OCI-LY1 (cell line): ENCODE data around the gene IMMP2L.

Experiments
- H2AFZ ChIP-seq: fragments of 200-600 bp; sonication (generic), shearing (Covaris generic); 2 replicates; pipeline ENCODE4 v1.6.0; 2014; ENCODE audit warnings: antibody characterized with exemption, mild to moderate bottlenecking, low read length
- H3F3A ChIP-seq: fragments of 200-600 bp; sonication (generic), shearing (Covaris generic); 2 replicates; pipeline ENCODE4 v1.6.0; 2014; ENCODE audit warnings: mild to moderate bottlenecking, antibody characterized with exemption, low read length, moderate library complexity; ENCODE audit not compliant: insufficient read depth
- H3K27ac ChIP-seq: fragments of 200-600 bp; sonication (generic); 2 replicates; pipeline ENCODE4 v1.5.1; 2014; ENCODE audit warnings: low read length, mixed run types, mild to moderate bottlenecking, low read depth; ENCODE audit not compliant: poor library complexity, severe bottlenecking
- H3K27me3 ChIP-seq: fragments of 200-600 bp; sonication (generic); 2 replicates; pipeline ENCODE4 v1.6.0; 2014; ENCODE audit warnings: antibody characterized with exemption, mild to moderate bottlenecking, low read length, moderate library complexity; ENCODE audit not compliant: insufficient read depth
- H3K36me3 ChIP-seq: fragments of 200-600 bp; sonication (generic); 2 replicates; pipeline ENCODE4 v1.6.1; 2014; ENCODE audit warnings: mild to moderate bottlenecking, antibody characterized with exemption, low read length, moderate library complexity, mixed read lengths; ENCODE audit not compliant: insufficient read depth
- H3K4me1 ChIP-seq: fragments of 200-600 bp; sonication (generic); 2 replicates; pipeline ENCODE4 v1.5.1; 2014; ENCODE audit warnings: mild to moderate bottlenecking, low read length, moderate library complexity; ENCODE audit not compliant: insufficient read depth, severe bottlenecking
- H3K4me2 ChIP-seq: fragments of 200-600 bp; sonication (generic), shearing (Covaris generic); 2 replicates; pipeline ENCODE4 v1.6.1; 2014; ENCODE audit warnings: low read length
- H3K4me3 ChIP-seq: fragments of 200-600 bp; sonication (generic); 2 replicates; pipeline ENCODE4 v1.5.1; 2014; ENCODE audit warnings: low read length, low read depth, mild to moderate bottlenecking, mixed read lengths; ENCODE audit not compliant: poor library complexity, severe bottlenecking
- H3K79me2 ChIP-seq: fragments of 200-600 bp; shearing (Covaris generic); 2 replicates; pipeline ENCODE4 v1.6.1; 2016; ENCODE audit warnings: mixed run types, low read length, mixed read lengths; ENCODE audit not compliant: insufficient read depth
- H3K9ac ChIP-seq: fragments of 200-600 bp; sonication (generic), shearing (Covaris generic); 2 replicates; pipeline ENCODE4 v1.6.1; 2014; ENCODE audit warnings: mild to moderate bottlenecking, low read length, mixed read lengths
- H3K9me2 ChIP-seq: fragments of 200-600 bp; sonication (generic), shearing (Covaris generic); 2 replicates; pipeline ENCODE4 v1.6.1; 2014; ENCODE audit warnings: low read depth, mild to moderate bottlenecking, low read length, mixed read lengths
- H3K9me3 ChIP-seq: fragments of 200-600 bp; shearing (Covaris generic); 2 replicates; pipeline ENCODE4 v1.6.1; 2014; ENCODE audit warnings: low read length, mixed read lengths
- H4K20me1 ChIP-seq: fragments of 200-600 bp; sonication (generic), shearing (Covaris generic); 2 replicates; pipeline ENCODE4 v1.6.0; 2016; ENCODE audit warnings: mild to moderate bottlenecking, low read length; ENCODE audit not compliant: insufficient read depth
- EZH2 ChIP-seq: fragments of 200-600 bp; sonication (generic), shearing (Covaris generic); IDR thresholded peaks from 2 replicates; pipeline ENCODE4 v1.8.0; 2017; ENCODE audit warnings: borderline replicate concordance, mixed run types, mild to moderate bottlenecking, antibody characterized with exemption, low read length, moderate library complexity, mixed read lengths
- TF ChIP-seq, protein P1 (sequence below): fragments of 200-600 bp; sonication (generic), shearing (Covaris generic); IDR thresholded peaks from 2 replicates; pipeline ENCODE4 v1.5.1; 2017; ENCODE audit warnings: mild to moderate bottlenecking, antibody characterized with exemption, low read length, moderate library complexity, mixed read lengths

The IMMP2L gene

DNA sequence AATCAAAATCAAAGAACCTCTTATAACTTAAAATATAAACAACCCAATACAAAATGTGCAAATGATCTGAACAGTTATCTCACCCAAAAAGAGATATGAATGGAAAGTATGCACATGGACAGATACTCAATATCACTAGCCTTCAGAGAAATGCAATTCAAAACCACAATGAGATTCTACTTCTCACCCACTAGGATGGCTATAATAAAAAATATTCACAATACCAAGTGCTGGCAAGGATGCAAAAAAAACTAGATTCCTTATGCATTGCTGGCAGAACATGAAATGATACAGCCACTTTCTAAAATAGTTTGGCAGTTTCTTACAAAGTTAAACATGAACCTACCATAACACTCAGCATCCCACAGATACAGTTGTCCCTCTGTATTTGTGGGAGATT is 601.5 kb downstream of the IMMP2L start:
- Histone ChIP-seq H4K20me1 (no peaks in the 10 kb centered on the region), H3K4me3 (no peak overlapping the region), H3K4me2 (no peak overlapping the region), H2AFZ (no peak overlapping the region), H3K9me2 (no peaks in the 10 kb centered on the region), H3K4me1 (peaks cover 12% of the 10 kb centered on the region), H3K27ac (no peak overlapping the region), H3K9me3 (no peaks in the 10 kb centered on the region), H3K9ac (no peak overlapping the region), H3K27me3 (no peaks in the 10 kb centered on the region), H3K36me3 (no peaks in the 10 kb centered on the region), H3F3A (no peaks in the 10 kb centered on the region), H3K79me2 (no peaks in the 10 kb centered on the region)
- TF ChIP-seq, protein P1, sequence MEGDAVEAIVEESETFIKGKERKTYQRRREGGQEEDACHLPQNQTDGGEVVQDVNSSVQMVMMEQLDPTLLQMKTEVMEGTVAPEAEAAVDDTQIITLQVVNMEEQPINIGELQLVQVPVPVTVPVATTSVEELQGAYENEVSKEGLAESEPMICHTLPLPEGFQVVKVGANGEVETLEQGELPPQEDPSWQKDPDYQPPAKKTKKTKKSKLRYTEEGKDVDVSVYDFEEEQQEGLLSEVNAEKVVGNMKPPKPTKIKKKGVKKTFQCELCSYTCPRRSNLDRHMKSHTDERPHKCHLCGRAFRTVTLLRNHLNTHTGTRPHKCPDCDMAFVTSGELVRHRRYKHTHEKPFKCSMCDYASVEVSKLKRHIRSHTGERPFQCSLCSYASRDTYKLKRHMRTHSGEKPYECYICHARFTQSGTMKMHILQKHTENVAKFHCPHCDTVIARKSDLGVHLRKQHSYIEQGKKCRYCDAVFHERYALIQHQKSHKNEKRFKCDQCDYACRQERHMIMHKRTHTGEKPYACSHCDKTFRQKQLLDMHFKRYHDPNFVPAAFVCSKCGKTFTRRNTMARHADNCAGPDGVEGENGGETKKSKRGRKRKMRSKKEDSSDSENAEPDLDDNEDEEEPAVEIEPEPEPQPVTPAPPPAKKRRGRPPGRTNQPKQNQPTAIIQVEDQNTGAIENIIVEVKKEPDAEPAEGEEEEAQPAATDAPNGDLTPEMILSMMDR = no peak
- no peak for TF ChIP-seq EZH2

DNA sequence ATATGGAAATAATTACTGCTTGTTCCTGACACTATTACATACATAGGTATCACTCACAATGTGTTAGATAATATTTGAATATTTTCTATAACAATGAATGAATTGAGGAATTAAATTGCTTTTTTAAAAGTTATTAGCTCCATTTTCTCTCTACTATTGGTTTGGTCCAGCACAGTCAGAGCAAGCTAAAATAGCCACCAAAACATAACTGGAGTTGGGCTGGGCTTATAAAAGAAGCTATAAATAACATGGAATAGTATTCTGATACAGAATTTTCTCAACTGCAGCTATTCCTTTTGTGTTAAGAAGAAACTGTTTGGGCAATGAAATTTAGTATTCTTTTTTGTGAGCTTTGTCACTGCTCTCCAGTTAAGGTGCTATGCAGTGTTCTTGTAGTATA is 614.0 kb downstream of the IMMP2L start:
- TF ChIP-seq EZH2 = no peak
- TF ChIP-seq, protein P1 = no peak
- H3K9me2 ChIP-seq = no peaks in the 10 kb centered on the region
- H3K79me2 ChIP-seq = no peaks in the 10 kb centered on the region
- no peaks in the 10 kb centered on the region for H4K20me1 ChIP-seq
- H2AFZ ChIP-seq = no peak overlapping the region
- no peaks in the 10 kb centered on the region for H3K36me3 ChIP-seq
- no peaks in the 10 kb centered on the region for H3K9me3 ChIP-seq
- H3K4me3 ChIP-seq = no peak overlapping the region
- no peaks in the 10 kb centered on the region for H3F3A ChIP-seq
- no peak overlapping the region for H3K9ac ChIP-seq
- no peak overlapping the region for H3K4me2 ChIP-seq
- H3K4me1 ChIP-seq = no peaks in the 10 kb centered on the region
- no peaks in the 10 kb centered on the region for H3K27me3 ChIP-seq
- H3K27ac ChIP-seq = no peak overlapping the region

DNA sequence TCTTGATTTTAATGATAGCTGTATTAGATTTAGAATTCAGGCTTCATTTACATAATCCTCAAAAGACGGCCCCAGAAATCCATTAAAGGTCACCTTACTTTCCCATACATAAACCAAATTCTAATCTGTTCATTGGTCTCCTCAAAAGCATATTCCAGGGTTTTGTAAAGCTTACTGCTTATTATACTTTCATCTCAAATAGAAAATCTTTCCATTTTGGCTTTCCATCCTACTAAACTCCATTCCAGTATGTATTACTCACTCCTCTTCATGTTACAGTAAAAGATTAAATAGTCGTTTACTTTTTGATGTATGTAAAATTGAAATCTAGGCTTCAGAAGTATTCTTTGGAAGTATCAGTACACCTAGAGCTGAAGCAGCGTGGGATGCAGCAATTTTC is 614.9 kb downstream of the IMMP2L start:
- TF ChIP-seq, protein P1 = no peak
- TF ChIP-seq EZH2 = no peak
- H3F3A ChIP-seq = no peaks in the 10 kb centered on the region
- H3K9me2 ChIP-seq = no peaks in the 10 kb centered on the region
- no peaks in the 10 kb centered on the region for H3K36me3 ChIP-seq
- H3K9me3 ChIP-seq = no peaks in the 10 kb centered on the region
- H3K4me1 ChIP-seq = no peaks in the 10 kb centered on the region
- H3K4me3 ChIP-seq = no peak overlapping the region
- no peak overlapping the region for H3K9ac ChIP-seq
- no peaks in the 10 kb centered on the region for H3K27me3 ChIP-seq
- no peaks in the 10 kb centered on the region for H4K20me1 ChIP-seq
- H2AFZ ChIP-seq = no peak overlapping the region
- no peak overlapping the region for H3K4me2 ChIP-seq
- no peaks in the 10 kb centered on the region for H3K79me2 ChIP-seq
- no peak overlapping the region for H3K27ac ChIP-seq
